Stimulated activated CD4-positive, alpha-beta T cell treated with anti-CD3 and anti-CD28 coated beads, Interleukin-1b, Interleukin-23, amount 100 ng/mL, for 24 hours (primary cell): ENCODE measurements around the gene ABHD2.
"Not testable (repeated sequence)": the region's sequence is repeated elsewhere in the genome, so short reads cannot be mapped to it uniquely, and the experiment has no call there.

ENCODE experiments used
- DNase-seq, 4 experiments: peaks; one replicate each; pipeline ENCODE4 v3.0.0-alpha.2; 2020; ENCODE audit warnings: low read depth in 4 of 4, low spot score in 1 of 4

The ABHD2 gene

DNA sequence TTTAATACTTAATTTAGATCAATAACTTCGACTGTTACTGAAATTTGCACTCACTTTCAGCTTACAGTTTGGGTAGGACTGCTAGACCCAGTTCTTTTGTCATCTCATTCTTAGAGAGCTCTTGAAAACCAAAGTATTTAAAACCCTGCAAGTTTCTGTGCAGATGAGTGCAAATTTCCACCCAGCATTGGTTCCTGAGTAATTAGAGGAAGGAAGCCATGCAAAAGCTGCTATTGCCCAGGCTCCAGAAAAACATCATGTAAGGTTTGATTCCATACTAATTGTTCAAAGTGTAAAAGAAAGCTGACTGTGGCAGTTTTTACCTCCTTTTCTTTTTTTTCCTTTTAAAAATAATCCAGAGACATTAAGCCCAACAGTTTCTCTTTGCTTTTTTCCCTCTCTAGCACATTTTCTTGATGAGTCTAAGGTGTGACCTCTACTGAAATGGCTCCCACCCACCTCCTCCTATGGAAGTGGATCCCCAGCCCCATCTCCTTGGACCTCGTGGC lies 30.3 kb downstream of the ABHD2 start:
- no peak for DNase-seq

GRCh38 chr15:89119489-89120478 lies 31.5 kb downstream of the ABHD2 start:
- no peak for DNase-seq

DNA sequence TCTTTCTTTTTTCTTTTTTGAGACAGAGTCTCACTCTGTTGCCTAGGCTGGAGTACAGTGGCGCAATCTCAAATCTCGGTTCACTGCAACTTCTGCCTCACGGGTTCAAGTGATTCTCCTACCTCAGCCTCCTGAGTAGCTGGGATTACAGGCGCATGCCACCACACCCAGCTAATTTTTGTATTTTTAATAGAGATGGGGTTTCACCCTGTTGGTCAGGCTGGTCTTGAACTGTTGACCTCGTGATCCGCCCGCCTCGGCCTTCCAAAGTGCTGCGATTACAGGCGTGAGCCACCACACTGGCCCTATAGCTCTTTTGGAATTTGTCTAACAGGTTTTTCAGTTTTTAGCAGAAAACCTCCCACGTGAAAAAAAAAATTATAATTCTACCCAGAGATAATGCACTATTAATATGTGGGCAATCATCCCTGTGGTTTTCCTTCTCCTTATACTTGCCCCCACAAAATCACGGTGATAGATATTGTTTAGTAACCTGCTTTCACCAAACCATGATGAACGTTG lies 32.3 kb downstream of the ABHD2 start:
- DNase-seq, result not testable (repeated sequence)

- DNase-seq, result no peak
These were observed 33.2 kb downstream of the ABHD2 start for GRCh38 chr15:89121414-89121813.

DNA sequence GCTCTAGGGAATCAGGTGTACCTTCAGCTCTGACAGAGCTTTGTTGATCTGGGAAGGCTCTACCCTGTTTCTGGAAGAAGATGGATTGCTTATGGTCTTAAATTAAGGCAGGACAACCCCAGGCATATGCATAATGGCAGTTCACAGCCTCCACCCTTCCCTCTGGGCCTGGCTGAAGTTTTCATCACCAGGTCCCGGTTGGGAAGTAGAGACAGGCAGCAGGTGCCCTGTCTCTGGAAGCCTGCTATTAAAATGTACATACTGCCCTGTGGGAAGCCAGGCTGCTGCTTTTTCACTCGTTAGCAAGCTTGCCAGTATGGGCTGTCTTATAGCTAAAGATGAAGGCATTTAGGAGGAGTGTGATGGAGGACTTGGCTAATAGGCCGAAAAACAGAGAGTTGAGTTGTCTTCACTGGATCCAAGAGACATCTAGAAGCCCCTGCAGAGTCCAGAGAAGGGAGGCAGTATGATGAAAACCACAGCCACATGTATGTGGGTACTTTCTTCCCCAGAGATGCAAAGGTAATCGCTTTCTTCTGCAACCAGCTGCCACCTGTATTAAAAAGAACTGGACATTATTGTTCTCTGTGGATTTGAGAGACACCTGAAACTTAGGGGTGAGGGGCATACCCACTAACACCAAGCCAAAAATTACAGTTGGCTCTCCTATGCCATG lies 34.4 kb downstream of the ABHD2 start:
- no peak for DNase-seq

DNA sequence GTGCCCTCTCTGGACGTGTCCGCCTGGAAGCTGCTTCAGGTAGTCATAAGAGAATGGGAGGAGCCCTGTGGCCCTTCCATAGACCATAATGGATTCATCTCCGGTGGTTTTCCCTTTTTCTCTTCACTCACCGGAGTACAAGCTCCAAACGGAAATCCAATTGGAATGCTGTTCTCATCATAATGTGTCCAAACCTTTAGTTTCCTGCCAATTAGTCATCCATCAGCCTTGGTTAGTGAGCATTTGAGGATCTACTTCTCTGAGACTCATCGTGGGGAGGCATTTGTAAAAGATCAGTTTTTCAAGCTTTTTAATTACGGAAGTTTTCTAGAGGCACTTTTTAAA lies 34.9 kb downstream of the ABHD2 start:
- no peak for DNase-seq

- no peak for DNase-seq
These were observed 37.0 kb downstream of the ABHD2 start for GRCh38 chr15:89125088-89125826.

DNA sequence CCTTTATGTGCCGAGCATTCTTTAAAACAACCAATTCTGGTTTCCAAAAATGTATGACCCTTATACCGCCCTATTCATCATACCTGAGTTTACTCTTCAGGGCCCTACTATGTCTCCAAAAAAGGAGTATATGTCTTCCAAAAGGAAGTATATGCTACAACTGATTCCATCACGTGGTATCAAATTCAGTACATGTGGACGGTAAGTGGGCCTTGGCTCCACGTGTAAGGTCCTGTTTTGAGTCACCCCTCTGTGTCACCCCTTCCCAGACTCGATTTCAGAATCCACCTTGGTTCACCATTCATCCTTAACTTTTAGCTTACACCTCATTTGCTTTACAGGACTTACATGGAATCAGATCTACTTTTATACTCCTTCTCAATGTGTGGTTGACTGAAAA lies 37.8 kb downstream of the ABHD2 start:
- no peak for DNase-seq

DNA sequence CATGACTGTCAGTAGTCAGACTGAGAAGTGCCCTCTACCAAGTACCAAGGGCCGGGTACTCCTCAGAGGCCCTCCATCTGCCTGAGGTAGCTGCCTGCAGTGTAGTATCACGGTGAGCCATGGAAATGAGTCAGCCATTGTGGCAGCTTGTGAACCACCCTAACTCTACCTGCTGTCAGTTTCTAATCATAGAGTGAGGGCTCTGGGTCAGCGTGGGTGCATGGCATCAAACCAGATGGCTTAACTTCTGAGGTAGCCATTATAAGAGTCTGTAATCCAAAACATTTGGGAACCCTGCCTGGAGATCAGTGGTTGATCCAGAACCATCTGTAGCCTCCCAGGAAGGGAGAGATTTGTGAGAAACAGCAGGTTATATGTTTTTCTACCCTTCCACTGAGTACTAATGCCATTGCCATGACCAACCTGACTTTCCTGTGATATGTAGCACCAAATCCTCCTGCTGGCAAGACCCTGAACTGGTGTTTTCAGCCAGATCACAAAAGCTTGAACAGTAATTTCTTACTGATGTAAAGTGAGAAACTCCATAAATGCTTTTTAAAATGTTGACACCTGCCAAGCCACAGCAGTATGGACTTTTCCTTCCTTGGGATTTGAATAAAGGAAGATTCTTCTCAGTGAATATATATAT lies 38.9 kb downstream of the ABHD2 start:
- peak in 2 of 4 experiments; percentile 1 to 6 for DNase-seq

- no peak for DNase-seq
These were observed 40.3 kb downstream of the ABHD2 start for GRCh38 chr15:89128320-89129122.

DNA sequence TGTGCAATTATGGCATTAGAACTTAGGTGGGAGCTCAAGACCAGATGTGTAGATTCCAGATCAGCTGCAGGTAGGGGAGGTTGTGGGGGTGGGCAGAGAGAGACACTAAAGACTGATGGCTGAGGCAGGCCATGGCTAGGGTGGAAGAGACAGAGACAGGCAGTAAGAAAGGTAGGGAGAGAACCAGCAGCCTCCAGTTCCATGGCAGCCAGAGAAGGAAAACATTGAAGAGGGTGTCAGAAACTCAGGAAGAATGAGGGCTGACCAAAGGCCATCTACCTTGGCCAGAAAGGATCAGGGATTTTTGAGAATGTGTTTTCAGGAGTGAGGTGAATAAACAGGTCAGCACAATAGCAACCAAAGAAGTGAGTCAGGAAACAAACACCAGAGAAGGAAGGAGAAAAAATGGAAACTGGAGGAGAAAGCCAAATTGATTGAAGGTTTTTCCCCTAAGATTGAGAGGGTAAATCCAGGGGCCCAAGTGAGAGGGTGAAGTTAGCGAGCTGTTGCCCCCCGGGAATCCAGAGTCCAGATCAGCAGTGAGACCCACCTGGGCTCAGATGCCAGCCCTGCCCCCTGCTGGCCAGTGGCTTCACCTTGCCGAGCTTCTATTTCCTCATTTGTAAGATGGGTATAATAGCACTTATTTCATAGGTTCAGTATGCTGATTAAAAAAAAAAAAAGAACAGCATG lies 41.0 kb downstream of the ABHD2 start:
- peak in 3 of 4 experiments; percentile 21 to 36 (median 22) for DNase-seq

DNA sequence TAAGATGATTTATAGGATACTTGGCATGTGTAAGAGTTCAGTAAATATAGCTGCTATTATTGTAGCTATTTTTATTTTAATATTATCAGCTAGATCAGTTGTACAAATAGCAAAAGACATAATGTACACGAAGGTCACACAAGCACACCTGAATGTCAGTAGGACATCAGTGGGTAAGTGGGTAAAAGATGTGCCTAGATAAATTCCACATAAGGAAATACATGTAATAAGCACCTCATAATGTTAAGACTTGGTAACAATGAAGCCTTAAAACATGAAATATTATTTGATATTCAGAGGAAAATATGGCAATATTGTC lies 41.5 kb downstream of the ABHD2 start:
- DNase-seq, result no peak

GRCh38 chr15:89130201-89130600 lies 41.9 kb downstream of the ABHD2 start:
- no peak for DNase-seq

DNA sequence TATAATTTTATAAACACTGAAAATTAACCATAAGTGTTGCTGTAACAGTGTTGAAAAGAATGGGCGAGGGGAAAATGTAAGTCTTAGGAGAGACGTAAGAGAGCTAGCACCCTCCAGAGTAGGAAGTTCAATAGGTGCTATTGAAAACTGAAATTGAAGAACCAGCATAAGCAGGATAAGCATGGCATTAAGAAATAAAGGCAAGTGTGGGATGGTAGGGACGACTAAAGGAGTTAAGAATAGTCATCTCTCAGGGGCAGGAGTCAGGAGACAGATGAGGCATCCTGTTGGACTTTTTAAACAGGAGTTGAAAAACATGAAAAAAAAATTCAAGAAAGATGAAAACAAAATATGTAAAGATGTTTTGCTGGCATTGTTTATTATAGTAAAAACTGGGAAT lies 43.5 kb downstream of the ABHD2 start:
- no peak for DNase-seq

- no peak for DNase-seq
These were observed 44.6 kb downstream of the ABHD2 start for GRCh38 chr15:89132611-89133507.

- DNase-seq, result not testable (repeated sequence)
These were observed 47.3 kb downstream of the ABHD2 start for GRCh38 chr15:89135387-89136077.

- no peak for DNase-seq
These were observed 48.0 kb downstream of the ABHD2 start for GRCh38 chr15:89136078-89136806.
